Chondrocyte (in vitro differentiated cells): ENCODE results near the gene TMCC1. TPM values are rescaled to one million over a fixed set of nuclear protein-coding genes. Genes with fewer than 3 reads are reported as not detected.

Experiments used
- DNase-seq: peaks from one replicate; pipeline ENCODE4 v3.0.0; 2021; ENCODE audit warnings: mixed read lengths, low spot score
- H3K27ac Mint-ChIP-seq: one replicate; pipeline ENCODE4 v1.8.0; 2021; ENCODE audit warnings: mild to moderate bottlenecking, moderate library complexity, mixed read lengths; ENCODE audit not compliant: unreplicated experiment
- H3K27me3 Mint-ChIP-seq: 2 replicates; pipeline ENCODE4 v1.8.0; 2021; ENCODE audit warnings: low read depth, mixed read lengths
- H3K36me3 Mint-ChIP-seq: 2 replicates; pipeline ENCODE4 v1.8.0; 2021; ENCODE audit warnings: low read depth, mixed read lengths
- H3K4me1 Mint-ChIP-seq: 2 replicates; pipeline ENCODE4 v1.8.0; 2021; ENCODE audit warnings: low read depth, mild to moderate bottlenecking, mixed read lengths
- H3K4me3 Mint-ChIP-seq: one replicate; pipeline ENCODE4 v1.8.0; 2021; ENCODE audit warnings: mild to moderate bottlenecking, moderate library complexity, mixed read lengths; ENCODE audit not compliant: unreplicated experiment
- H3K9me3 Mint-ChIP-seq: 2 replicates; pipeline ENCODE4 v1.8.0; 2021; ENCODE audit warnings: low read depth, mixed read lengths
- total RNA-seq: library from RNA; stranded (reverse); gene quantifications from 3 replicates; pipeline ENCODE4 v1.2.1, GENCODE V29; 2021
- TF ChIP-seq, protein P1 (sequence below): fragments of 200-600 bp; sonication (generic); IDR thresholded peaks from 2 replicates; pipeline ENCODE4 v1.5.0; 2021; ENCODE audit warnings: antibody characterized with exemption, mild to moderate bottlenecking, moderate library complexity

The TMCC1 gene
- total RNA-seq, 1 donor from 2014 or later = 34.3 TPM

DNA sequence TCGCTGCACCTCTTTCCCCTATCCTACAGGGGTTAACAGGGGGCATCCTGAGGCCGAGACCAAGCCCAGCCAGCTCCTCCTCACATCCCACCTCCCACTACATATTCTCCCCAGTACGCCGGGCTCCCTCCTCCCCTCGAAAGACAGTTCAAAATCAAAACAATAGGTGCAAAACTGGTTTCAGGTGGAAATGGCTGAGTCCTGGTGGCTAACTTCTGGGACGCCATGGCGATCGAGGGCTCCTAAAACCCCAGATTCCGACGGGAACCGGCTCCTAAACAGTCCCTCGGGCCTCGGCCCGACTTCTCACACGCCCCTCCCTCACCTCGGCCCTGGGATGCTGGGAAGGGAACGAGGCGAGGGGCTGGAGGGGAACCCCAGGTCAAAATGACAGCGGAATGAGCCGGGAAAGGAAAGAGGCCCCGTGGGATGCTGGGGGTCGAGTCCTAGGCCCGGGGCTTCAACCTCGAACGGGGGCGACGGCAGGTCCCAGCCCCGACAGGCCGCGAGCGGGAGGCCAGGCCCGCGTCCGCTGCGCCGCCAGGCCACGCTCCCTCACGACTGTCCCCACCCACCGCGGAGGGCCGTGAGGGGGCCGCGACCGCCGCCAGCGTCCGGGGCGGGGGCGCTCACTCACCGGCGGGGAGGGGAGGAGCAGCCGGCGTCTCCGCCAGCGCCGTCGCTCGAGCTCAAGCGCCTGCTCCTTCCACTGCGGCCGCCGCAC, 492 bp downstream of the TMCC1 start:
- peak overlapping the region; percentile 90 for H3K4me3 Mint-ChIP-seq
- H3K27ac Mint-ChIP-seq = peak overlapping the region; percentile 94
- TF ChIP-seq, protein P1, sequence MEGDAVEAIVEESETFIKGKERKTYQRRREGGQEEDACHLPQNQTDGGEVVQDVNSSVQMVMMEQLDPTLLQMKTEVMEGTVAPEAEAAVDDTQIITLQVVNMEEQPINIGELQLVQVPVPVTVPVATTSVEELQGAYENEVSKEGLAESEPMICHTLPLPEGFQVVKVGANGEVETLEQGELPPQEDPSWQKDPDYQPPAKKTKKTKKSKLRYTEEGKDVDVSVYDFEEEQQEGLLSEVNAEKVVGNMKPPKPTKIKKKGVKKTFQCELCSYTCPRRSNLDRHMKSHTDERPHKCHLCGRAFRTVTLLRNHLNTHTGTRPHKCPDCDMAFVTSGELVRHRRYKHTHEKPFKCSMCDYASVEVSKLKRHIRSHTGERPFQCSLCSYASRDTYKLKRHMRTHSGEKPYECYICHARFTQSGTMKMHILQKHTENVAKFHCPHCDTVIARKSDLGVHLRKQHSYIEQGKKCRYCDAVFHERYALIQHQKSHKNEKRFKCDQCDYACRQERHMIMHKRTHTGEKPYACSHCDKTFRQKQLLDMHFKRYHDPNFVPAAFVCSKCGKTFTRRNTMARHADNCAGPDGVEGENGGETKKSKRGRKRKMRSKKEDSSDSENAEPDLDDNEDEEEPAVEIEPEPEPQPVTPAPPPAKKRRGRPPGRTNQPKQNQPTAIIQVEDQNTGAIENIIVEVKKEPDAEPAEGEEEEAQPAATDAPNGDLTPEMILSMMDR = peak; percentile 22
- DNase-seq = no peak
- no peaks in the 10 kb centered on the region for H3K27me3 Mint-ChIP-seq
- peaks cover 47% of the 10 kb centered on the region for H3K4me1 Mint-ChIP-seq
- no peaks in the 10 kb centered on the region for H3K9me3 Mint-ChIP-seq
- peaks cover 2% of the 10 kb centered on the region for H3K36me3 Mint-ChIP-seq

DNA sequence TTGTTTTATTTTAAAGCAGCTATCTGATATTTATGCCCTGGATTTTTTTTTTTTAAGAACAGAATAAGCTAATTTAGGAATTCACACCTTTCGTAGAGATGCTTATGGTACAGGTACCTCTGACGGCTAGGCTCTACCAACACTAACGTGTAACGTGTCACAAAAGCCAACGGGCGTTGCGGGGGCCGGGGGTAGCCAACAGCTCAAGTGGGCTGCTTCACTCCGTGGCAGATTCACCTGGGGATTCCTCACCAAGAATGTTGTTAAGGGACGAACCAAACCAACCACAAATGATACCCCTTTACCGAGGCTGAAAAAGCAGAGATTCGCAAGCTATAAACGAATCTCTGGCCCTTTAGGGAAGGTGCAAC, 1.0 kb downstream of the TMCC1 start:
- Mint-ChIP-seq H3K27ac (peak overlapping the region; percentile 94), H3K4me3 (peak overlapping the region; percentile 90), H3K9me3 (no peaks in the 10 kb centered on the region), H3K4me1 (peaks cover 52% of the 10 kb centered on the region), H3K36me3 (peaks cover 2% of the 10 kb centered on the region), H3K27me3 (no peaks in the 10 kb centered on the region)
- no peak for DNase-seq
- TF ChIP-seq, protein P1 = no peak

DNA sequence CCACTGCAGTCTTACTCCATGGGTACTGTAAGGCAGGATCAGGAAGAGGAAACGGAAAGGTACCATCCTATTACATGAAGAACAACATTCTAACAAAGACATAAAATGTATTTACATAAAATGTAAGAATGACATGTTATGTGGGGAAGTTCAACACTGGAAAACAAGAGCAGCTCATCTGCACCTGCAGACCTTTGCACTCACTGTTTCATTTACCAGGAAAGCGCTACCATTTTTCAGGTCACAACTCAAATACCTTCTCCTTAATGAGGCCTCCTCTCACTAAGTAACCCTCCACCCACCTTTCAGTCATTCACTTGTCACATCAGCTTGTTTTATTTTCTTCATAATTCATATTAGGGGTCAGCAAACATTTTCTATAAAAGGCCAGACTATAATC, 2.6 kb downstream of the TMCC1 start:
- Mint-ChIP-seq H3K27me3 (no peaks in the 10 kb centered on the region), H3K4me1 (peaks cover 52% of the 10 kb centered on the region), H3K36me3 (peaks cover 2% of the 10 kb centered on the region), H3K27ac (no peak overlapping the region), H3K9me3 (no peaks in the 10 kb centered on the region), H3K4me3 (no peak overlapping the region)
- TF ChIP-seq, protein P1 = no peak
- DNase-seq = no peak

DNA sequence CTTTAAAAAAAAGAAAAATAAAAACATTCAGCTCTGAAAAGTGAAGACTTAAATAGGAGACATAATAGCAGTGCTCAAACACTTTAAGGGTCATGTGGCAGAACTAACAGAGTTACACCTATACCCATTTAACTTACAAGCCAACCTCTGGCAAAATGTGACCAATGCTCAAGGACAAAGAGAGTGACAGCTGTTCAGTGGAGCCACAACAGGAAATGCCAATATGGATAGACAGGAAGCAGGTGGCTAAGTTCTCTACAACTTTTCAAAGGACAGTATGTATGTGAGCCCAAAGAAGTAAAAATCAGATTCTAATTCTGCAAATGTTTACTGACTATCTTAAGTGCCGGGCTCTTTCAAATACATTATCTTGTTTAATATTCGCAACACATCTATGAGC, 3.4 kb downstream of the TMCC1 start:
- peaks cover 2% of the 10 kb centered on the region for H3K36me3 Mint-ChIP-seq
- no peaks in the 10 kb centered on the region for H3K9me3 Mint-ChIP-seq
- no peaks in the 10 kb centered on the region for H3K27me3 Mint-ChIP-seq
- TF ChIP-seq, protein P1 = no peak
- DNase-seq = no peak
- peaks cover 52% of the 10 kb centered on the region for H3K4me1 Mint-ChIP-seq
- peak overlapping the region; percentile 37 for H3K27ac Mint-ChIP-seq
- H3K4me3 Mint-ChIP-seq = no peak overlapping the region

DNA sequence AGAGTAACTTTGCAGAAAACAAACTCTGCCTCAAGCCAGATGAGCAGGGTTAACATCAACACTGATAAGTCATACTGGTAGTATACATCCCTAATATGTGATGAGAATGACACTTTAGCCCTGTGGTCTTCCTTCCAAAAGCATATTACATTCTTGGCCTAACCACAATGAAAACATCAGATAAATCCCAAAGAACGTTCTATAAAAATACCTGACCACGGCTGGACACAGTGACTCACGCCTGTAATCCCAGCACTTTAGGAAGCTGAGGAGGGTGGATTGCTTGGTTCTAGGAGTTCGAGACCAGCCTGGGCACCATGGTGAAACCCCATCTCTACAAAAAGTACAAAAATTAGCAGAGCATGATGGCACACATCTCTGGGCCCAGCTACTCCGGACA, 4.7 kb downstream of the TMCC1 start:
- no peaks in the 10 kb centered on the region for H3K27me3 Mint-ChIP-seq
- TF ChIP-seq, protein P1 = no peak
- no peak overlapping the region for H3K4me3 Mint-ChIP-seq
- H3K27ac Mint-ChIP-seq = peak overlapping the region; percentile 60
- H3K36me3 Mint-ChIP-seq = peaks cover 3% of the 10 kb centered on the region
- no peak for DNase-seq
- H3K9me3 Mint-ChIP-seq = no peaks in the 10 kb centered on the region
- H3K4me1 Mint-ChIP-seq = peaks cover 46% of the 10 kb centered on the region
